Immature natural killer cell (primary cell): ENCODE results near the gene LIN7B. TPM values are rescaled to one million over a fixed set of nuclear protein-coding genes. Genes with fewer than 3 reads are reported as not detected.
"Not testable (repeated sequence)": the region's sequence is repeated elsewhere in the genome, so short reads cannot be mapped to it uniquely, and the experiment has no call there.

Source experiments
- DNase-seq, 3 donors: peaks; one replicate each; pipeline ENCODE4 v3.0.0; 2022; ENCODE audit warnings: mixed read lengths in 1 of 3
- H3K27ac Mint-ChIP-seq, 6 donors: one replicate each; pipeline ENCODE4 v1.8.0; 2020; ENCODE audit warnings: mixed read lengths in 6 of 6, mild to moderate bottlenecking in 5 of 6, inconsistent platforms in 4 of 6, moderate library complexity in 3 of 6
- H3K27me3 Mint-ChIP-seq, 3 donors: one replicate each; pipeline ENCODE4 v1.8.0; 2020 to 2021; ENCODE audit warnings: low read depth in 3 of 3, mild to moderate bottlenecking in 3 of 3, mixed read lengths in 3 of 3, moderate library complexity in 3 of 3, inconsistent platforms in 1 of 3
- H3K36me3 Mint-ChIP-seq, 3 donors: one replicate each; pipeline ENCODE4 v1.8.0; 2020; ENCODE audit warnings: mixed read lengths in 3 of 3, inconsistent platforms in 2 of 3, mild to moderate bottlenecking in 2 of 3
- H3K4me1 Mint-ChIP-seq, 2 donors: one replicate each; pipeline ENCODE4 v1.8.0; 2020; ENCODE audit warnings: inconsistent platforms in 2 of 2, mild to moderate bottlenecking in 2 of 2, mixed read lengths in 2 of 2, moderate library complexity in 1 of 2
- H3K4me3 Mint-ChIP-seq, 5 donors: one replicate each; pipeline ENCODE4 v1.8.0; 2020; ENCODE audit warnings: mild to moderate bottlenecking in 5 of 5, mixed read lengths in 5 of 5, inconsistent platforms in 3 of 5, moderate library complexity in 3 of 5
- H3K9me3 Mint-ChIP-seq, 6 donors: one replicate each; pipeline ENCODE4 v1.8.0; 2020; ENCODE audit warnings: mild to moderate bottlenecking in 6 of 6, mixed read lengths in 6 of 6, inconsistent platforms in 4 of 6, moderate library complexity in 3 of 6
- polyA plus RNA-seq, 3 donors: library from polyadenylated mRNA; unstranded; fragments of 300-500 nt; fragmentation: Illumina TruSeq; gene quantifications; one replicate each; pipeline ENCODE4 v1.2.3, GENCODE V29; 2021

LIN7B gene, protein sequence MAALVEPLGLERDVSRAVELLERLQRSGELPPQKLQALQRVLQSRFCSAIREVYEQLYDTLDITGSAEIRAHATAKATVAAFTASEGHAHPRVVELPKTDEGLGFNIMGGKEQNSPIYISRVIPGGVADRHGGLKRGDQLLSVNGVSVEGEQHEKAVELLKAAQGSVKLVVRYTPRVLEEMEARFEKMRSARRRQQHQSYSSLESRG
- 1 to 10 TPM; 3.2 to 6.9 (median 5.6) TPM for polyA plus RNA-seq

DNA sequence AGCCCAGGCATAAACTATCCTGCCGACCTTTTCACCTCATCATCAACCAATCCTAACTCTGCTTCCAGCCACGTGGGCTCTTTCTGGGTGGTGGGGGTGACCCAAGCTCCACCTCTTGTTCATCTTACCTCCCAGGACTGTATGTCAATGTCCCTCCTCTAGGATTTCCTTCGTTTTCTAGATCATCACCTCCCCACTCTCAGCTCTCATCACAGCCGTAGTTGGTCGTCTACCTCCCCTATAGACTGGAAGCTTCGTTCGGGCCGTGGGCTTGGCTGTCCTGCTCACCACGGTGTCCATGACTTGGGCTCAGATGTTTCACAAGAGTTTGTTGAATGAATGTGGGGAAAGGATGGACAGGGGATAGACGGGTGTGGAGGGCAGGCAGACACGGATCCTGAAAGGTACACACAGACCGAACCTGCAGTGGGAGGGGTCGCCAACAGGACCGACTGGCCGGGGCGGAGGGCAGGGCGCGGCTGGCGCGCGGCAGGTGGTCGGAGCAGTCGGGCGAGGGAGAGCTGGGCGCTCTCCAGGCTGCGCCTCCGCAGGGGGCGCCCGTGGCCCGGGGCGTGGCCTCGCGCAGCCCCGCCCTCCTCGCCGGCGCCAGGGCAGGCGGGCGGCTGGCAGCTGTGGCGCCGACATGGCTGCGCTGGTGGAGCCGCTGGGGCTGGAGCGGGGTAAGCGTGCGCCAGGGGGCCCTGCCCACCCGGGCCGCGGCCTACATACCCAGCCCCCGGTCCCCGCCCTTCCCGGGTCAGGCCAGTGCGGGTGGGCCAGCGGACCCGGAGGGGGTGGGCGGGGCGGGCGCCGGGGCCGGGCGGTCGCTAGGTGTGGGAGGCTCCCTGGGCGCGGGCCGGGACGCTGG lies at the start of gene LIN7B:
LIN7B (plus strand) TSS at position 609 of the 868 bp plus-strand sequence; CDS start at position 644, 35 bp downstream.
- H3K36me3 Mint-ChIP-seq, result peaks cover 0 to 2% (median under 1%) of the 10 kb centered on the region in 3 donors
- peak within 1 kb of the TSS; percentile 80 to 94 (median 87) for H3K4me3 Mint-ChIP-seq
- peak within 1 kb of the TSS in 5 of 6 donors; percentile 42 to 90 (median 86) for H3K27ac Mint-ChIP-seq
- no peaks in the 10 kb centered on the region for H3K9me3 Mint-ChIP-seq
- H3K4me1 Mint-ChIP-seq, result peaks cover 31 to 44% of the 10 kb centered on the region in 2 donors
- peaks cover under 1 to 6% (median 2%) of the 10 kb centered on the region in 3 donors for H3K27me3 Mint-ChIP-seq
- peak; percentile 80 to 86 (median 86) for DNase-seq

- Mint-ChIP-seq H3K4me3 (no peak within 1 kb of the TSS), H3K9me3 (peaks cover 0 to 7% (median 0%) of the 10 kb centered on the region in 6 donors), H3K36me3 (peaks cover 0 to 4% (median 0%) of the 10 kb centered on the region in 3 donors), H3K4me1 (no peaks in the 10 kb centered on the region), H3K27me3 (peaks cover 10 to 24% (median 14%) of the 10 kb centered on the region in 3 donors), H3K27ac (no peak within 1 kb of the TSS)
- no peak for DNase-seq
Measured at GRCh38 chr19:49064768-49065611, 49.2 kb upstream of the LIN7B start, which contains the start of gene NTF4. TSS of gene NTF4 (minus strand) at chr19:49064818. CDS start at chr19:49061997, 2,821 bp downstream.

- Mint-ChIP-seq H3K36me3 (peaks cover 0 to 6% (median 1%) of the 10 kb centered on the region in 3 donors), H3K4me1 (peaks cover 4 to 6% of the 10 kb centered on the region in 2 donors), H3K27me3 (peaks cover 11 to 30% (median 14%) of the 10 kb centered on the region in 3 donors)
Measured at GRCh38 chr19:49065905-49066512, 48.2 kb upstream of the LIN7B start.

DNA sequence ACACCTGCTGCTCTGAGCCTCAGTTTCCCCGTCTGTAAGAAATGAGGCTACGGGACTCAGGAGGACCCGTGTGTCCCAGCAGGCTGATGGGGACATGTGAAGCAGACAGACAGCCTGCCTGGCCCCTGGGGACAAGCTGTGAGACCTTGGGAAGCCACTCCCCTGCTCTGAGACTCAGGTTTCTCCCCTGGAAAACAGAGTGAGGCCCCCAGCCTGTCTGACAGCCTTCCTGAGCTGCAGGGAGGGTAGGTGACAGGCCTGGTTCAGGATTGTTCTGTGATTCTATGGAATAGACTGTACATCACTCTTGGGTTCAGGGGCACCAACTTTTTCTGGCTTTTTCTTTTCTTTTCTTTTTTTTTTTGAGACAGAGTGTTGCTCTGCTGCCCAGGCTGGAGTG lies 46.6 kb upstream of the LIN7B start:
- Mint-ChIP-seq H3K4me1 (peaks cover 7 to 9% of the 10 kb centered on the region in 2 donors), H3K27ac (no peak overlapping the region), H3K9me3 (peaks cover 0 to 13% (median 0%) of the 10 kb centered on the region in 6 donors), H3K4me3 (no peak overlapping the region), H3K27me3 (peaks cover 11 to 30% (median 14%) of the 10 kb centered on the region in 3 donors), H3K36me3 (peaks cover 0 to 6% (median 0%) of the 10 kb centered on the region in 3 donors)
- no peak for DNase-seq

More at GRCh38 chr19:49065905-49066512, 48.2 kb upstream of the LIN7B start:
- H3K9me3 Mint-ChIP-seq, result peaks cover 0 to 13% (median 0%) of the 10 kb centered on the region in 6 donors
- H3K27ac Mint-ChIP-seq, result no peak overlapping the region
- no peak for DNase-seq
- no peak overlapping the region for H3K4me3 Mint-ChIP-seq

DNA sequence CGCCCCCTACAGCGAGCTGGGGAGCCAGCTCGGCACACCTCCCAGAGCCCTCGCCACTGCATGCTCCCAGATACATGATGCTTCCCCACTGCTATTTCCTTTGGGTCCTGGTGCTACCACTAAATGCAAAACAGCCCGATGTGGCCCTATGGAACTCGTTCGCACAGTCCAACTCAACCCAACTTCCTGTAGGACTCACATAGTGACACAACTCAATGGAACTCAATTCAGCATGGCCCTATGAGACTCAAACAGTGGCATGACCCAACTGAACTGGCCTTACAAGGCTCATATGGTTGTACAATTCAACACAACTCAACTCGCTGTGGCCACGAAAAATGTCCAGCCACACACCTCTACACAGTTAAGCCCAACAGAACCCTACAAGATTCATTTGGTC lies 45.1 kb upstream of the LIN7B start:
- Mint-ChIP-seq H3K27ac (peak overlapping the region in 1 of 6 donors; percentile 36), H3K36me3 (peaks cover 0 to 10% (median 9%) of the 10 kb centered on the region in 3 donors), H3K4me1 (peaks cover 19% of the 10 kb centered on the region in 2 donors), H3K27me3 (peaks cover 18 to 44% (median 22%) of the 10 kb centered on the region in 3 donors), H3K4me3 (no peak overlapping the region), H3K9me3 (peaks cover 0 to 13% (median 0%) of the 10 kb centered on the region in 6 donors)
- DNase-seq, result no peak

- peak overlapping the region in 4 of 5 donors; percentile 8 to 55 (median 20) for H3K4me3 Mint-ChIP-seq
- DNase-seq, result no peak
- peaks cover 16 to 50% (median 24%) of the 10 kb centered on the region in 3 donors for H3K27me3 Mint-ChIP-seq
Measured at GRCh38 chr19:49070416-49070815, 43.8 kb upstream of the LIN7B start.

DNA sequence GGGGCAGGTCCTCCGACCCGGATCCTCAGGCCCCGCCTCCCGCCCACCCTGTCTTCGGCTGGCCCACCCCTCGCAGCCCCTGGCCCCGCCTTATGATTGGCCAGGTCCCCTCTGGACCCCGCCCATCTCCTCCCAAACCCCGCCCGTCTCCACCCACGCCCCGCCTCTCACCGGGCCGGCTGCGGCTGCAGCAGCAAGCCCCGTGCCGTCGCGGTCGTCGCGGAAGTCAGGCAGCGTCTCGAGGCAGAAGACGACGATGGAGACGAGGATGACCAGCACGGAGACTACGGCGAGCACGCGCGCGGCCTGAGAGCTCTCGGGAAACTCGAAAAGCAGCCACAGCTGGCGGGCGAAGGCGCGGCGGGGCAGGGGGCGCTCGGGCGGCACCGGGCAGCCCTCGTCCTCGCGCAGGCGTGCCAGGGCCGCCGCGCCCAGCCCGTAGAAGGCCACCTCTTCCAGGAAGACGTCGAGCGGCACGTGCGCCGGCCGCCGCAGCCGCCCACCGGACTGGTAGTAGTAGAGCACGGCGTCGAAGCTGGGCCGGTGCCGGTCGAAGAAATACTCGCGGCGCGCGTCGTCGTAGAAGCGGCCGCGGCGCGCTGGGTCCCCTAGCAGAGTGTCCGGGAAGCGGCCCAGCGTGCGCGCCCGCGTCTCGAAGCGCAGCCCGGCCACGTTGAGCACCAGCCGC lies 42.2 kb upstream of the LIN7B start:
- H3K4me3 Mint-ChIP-seq, result peak overlapping the region in 3 of 5 donors; percentile 40 to 53 (median 44)
- H3K4me1 Mint-ChIP-seq, result peaks cover 19% of the 10 kb centered on the region in 2 donors
- peaks cover 10 to 39% (median 21%) of the 10 kb centered on the region in 3 donors for H3K27me3 Mint-ChIP-seq
- peaks cover 0 to 11% (median 0%) of the 10 kb centered on the region in 6 donors for H3K9me3 Mint-ChIP-seq
- DNase-seq, result no peak
- no peak overlapping the region for H3K27ac Mint-ChIP-seq
- peaks cover 0 to 10% (median 9%) of the 10 kb centered on the region in 3 donors for H3K36me3 Mint-ChIP-seq

More at GRCh38 chr19:49070416-49070815, 43.8 kb upstream of the LIN7B start:
- Mint-ChIP-seq H3K36me3 (peaks cover 0 to 10% (median 9%) of the 10 kb centered on the region in 3 donors), H3K27ac (no peak overlapping the region), H3K4me1 (peaks cover 19% of the 10 kb centered on the region in 2 donors), H3K9me3 (peaks cover 0 to 13% (median 0%) of the 10 kb centered on the region in 6 donors)

DNA sequence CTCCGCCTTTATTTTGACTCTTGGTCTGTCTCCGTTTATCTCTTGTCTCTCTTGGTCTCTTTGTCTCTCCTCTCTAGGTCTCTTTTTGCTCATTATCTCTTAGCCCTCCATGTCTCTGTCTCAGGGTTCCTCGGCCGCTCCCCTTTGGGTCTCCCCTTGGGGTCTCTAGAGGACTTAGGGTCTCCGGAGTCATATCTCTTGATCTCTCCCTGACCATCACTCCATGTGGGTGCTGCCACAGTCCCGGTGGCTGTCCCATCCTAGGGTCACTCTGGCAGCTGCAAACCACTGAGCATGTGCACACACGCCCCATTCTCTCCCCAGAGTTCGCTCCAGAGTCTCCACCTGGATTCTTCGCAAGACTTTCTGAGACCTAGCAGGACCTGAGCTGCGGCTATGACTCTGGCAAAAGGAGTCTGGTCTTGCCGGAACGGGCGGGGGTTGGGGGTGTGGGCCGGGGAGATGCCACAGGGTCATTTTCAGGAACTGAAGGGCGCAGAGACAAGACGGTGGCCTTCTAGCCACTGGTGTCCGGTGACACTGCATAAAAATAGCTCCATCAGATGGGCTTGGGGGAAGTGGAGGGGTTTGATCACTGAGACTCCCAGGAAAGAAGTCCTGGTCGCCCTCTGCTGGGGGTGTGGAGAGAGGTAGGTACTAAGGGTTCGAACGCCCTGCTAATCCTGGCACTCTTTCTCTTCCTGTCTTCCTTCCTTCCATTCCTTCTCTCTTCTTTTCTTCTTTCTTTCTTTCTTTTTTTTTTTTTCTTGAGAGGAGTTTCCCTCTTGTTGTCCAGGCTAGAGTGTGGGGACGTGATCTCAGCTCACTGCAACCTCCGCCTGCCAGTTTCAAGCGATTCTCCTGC lies 40.4 kb upstream of the LIN7B start:
- H3K27me3 Mint-ChIP-seq, result peaks cover 10 to 37% (median 23%) of the 10 kb centered on the region in 3 donors
- H3K27ac Mint-ChIP-seq, result no peak overlapping the region
- H3K4me3 Mint-ChIP-seq, result peak overlapping the region; percentile 5 to 80 (median 56)
- no peak for DNase-seq
- peaks cover 0 to 10% (median 9%) of the 10 kb centered on the region in 3 donors for H3K36me3 Mint-ChIP-seq
- peaks cover 19% of the 10 kb centered on the region in 2 donors for H3K4me1 Mint-ChIP-seq
- H3K9me3 Mint-ChIP-seq, result peaks cover 0 to 11% (median 0%) of the 10 kb centered on the region in 6 donors

GRCh38 chr19:49074869-49075268 lies 39.3 kb upstream of the LIN7B start:
- not testable (repeated sequence) for H3K4me3 Mint-ChIP-seq, H3K9me3 Mint-ChIP-seq, DNase-seq, H3K27ac Mint-ChIP-seq, H3K36me3 Mint-ChIP-seq
- Mint-ChIP-seq H3K27me3 (peaks cover 6 to 32% (median 21%) of the 10 kb centered on the region in 3 donors), H3K4me1 (peaks cover 19% of the 10 kb centered on the region in 2 donors)

DNA sequence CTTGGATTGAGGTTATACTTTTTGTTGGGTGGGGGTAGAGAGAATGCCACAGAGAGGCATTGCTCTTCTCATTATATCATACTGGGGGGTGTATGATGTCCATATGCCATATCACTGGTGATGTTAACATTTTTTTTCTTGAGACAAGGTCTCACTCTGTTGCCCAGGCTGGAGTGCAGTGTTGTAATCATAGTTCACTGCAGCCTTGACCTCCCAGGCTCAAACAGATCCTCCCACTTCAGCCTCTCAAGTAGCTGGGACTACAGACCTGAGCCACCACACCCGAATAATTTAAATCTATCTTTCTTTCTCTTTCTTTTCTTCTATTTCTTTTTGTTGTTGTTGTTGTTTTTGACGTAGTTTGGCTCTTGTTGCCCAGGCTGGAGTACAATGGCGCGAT lies 33.8 kb upstream of the LIN7B start:
- peaks cover 5 to 7% of the 10 kb centered on the region in 2 donors for H3K4me1 Mint-ChIP-seq
- DNase-seq, result no peak
- no peaks in the 10 kb centered on the region for H3K9me3 Mint-ChIP-seq
- H3K27ac Mint-ChIP-seq, result no peak overlapping the region
- H3K36me3 Mint-ChIP-seq, result no peaks in the 10 kb centered on the region
- H3K4me3 Mint-ChIP-seq, result no peak overlapping the region
- peaks cover 9 to 13% (median 10%) of the 10 kb centered on the region in 3 donors for H3K27me3 Mint-ChIP-seq

DNA sequence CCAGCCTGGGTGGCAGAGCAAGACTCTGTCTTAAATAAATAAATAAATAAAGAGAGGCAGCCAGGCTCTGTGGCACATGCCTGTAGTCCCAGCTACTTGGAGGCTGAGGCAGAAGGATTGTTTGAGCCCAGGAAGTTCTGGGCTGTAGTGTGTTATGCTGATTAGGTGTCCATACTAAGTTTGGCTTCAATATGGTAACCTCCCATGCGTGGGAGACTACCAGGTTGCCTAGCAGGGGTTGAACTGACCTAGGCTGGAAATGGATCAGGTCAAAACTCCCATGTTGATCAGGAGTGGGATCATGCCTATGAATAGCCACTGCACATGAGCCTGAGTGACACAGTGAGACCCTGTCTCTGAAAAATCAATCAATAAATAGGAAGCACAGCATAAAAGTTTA lies 32.9 kb upstream of the LIN7B start:
- no peaks in the 10 kb centered on the region for H3K9me3 Mint-ChIP-seq
- peaks cover 18 to 20% (median 18%) of the 10 kb centered on the region in 3 donors for H3K27me3 Mint-ChIP-seq
- no peak for DNase-seq
- no peak overlapping the region for H3K27ac Mint-ChIP-seq
- no peaks in the 10 kb centered on the region for H3K36me3 Mint-ChIP-seq
- no peak overlapping the region for H3K4me3 Mint-ChIP-seq
- peaks cover 11 to 13% of the 10 kb centered on the region in 2 donors for H3K4me1 Mint-ChIP-seq
